ENCODE results near the gene SUCO.

DNA sequence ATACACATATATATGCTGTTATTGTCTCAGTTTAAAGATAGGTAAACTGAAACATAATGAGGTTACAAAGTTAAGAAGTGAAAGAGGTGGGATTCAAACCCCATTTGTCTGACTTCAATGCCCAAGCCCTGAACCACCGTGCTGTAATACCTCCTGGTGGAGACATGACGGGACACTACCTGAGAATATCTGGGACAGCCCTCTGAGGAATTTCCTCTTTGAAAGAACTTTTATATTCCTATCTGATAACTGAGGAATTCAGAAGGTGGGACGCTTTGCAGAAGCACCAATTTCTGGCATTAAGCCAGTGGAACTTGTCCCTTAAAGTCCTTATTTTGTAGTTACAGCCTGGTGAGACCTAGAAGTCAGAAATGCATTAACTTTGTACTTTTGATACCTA, 93.9 kb downstream of the SUCO start:
- TF ChIP-seq POLR2A (IDR thresholded peaks at IDR 0.05; ENCODE audit: low read depth), result no peak
- TF ChIP-seq, protein P1, sequence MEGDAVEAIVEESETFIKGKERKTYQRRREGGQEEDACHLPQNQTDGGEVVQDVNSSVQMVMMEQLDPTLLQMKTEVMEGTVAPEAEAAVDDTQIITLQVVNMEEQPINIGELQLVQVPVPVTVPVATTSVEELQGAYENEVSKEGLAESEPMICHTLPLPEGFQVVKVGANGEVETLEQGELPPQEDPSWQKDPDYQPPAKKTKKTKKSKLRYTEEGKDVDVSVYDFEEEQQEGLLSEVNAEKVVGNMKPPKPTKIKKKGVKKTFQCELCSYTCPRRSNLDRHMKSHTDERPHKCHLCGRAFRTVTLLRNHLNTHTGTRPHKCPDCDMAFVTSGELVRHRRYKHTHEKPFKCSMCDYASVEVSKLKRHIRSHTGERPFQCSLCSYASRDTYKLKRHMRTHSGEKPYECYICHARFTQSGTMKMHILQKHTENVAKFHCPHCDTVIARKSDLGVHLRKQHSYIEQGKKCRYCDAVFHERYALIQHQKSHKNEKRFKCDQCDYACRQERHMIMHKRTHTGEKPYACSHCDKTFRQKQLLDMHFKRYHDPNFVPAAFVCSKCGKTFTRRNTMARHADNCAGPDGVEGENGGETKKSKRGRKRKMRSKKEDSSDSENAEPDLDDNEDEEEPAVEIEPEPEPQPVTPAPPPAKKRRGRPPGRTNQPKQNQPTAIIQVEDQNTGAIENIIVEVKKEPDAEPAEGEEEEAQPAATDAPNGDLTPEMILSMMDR (IDR thresholded peaks at IDR 0.05), result no peak
- no peak for TF ChIP-seq EP300 (IDR thresholded peaks at IDR 0.05)
- no peak for TF ChIP-seq POLR2AphosphoS5 (IDR thresholded peaks at IDR 0.05)

Data from esophagus muscularis mucosa (tissue), 4 donors.